Gastrocnemius medialis (tissue), 4 donors: ENCODE measurements around the gene MARCHF2.

Source experiments
- POLR2A ChIP-seq, 2 donors: fragments of 450-650 bp; IDR thresholded peaks; one replicate each; pipeline ENCODE4 v1.6.1; 2017; ENCODE audit warnings: antibody characterized with exemption in 2 of 2, mild to moderate bottlenecking in 2 of 2, moderate library complexity in 2 of 2
- TF ChIP-seq, protein P1 (sequence below), 5 experiments: fragments of 450-650 bp in 3 of 5; fragments of 200-600 bp in 2 of 5; sonication (generic) in 2 of 5; IDR thresholded peaks in 4 of 5; conservative IDR thresholded peaks in 1 of 5; 1 replicate in 4 of 5; 2 replicates in 1 of 5; pipeline ENCODE4 v1.5.1; 2016 to 2019; ENCODE audit warnings: antibody characterized with exemption in 5 of 5, mild to moderate bottlenecking in 3 of 5, moderate library complexity in 3 of 5

DNA sequence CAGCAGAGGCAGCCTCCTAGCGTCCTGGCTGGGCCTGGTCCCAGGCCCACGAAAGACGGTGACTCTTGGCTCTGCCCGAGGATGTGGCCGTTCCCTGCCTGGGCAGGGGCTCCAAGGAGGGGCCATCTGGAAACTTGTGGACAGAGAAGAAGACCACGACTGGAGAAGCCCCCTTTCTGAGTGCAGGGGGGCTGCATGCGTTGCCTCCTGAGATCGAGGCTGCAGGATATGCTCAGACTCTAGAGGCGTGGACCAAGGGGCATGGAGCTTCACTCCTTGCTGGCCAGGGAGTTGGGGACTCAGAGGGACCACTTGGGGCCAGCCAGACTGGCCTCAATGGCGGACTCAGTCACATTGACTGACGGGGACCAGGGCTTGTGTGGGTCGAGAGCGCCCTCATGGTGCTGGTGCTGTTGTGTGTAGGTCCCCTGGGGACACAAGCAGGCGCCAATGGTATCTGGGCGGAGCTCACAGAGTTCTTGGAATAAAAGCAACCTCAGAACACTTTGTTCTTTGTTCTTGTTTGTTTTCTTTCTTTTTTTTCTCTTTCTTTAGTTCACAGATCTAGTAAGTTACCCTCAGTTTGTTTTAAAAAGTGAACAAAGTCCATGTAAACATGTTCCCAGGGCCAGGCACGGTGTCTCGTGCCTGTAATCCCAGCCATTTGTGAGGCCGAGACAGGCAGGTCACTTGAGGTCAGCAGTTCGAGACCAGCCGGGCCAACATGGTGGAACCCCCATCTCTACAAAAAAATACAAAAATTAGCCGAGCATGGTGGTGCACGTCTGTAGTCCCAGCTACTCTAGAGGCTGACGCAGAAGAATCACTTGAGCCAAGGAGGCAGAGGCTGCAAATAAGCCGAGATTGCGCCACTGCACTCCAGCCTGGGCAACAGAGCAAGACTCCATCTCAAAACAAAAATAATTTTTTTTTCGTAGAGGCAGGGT, 39.0 kb upstream of the MARCHF2 start:
- TF ChIP-seq, protein P1, sequence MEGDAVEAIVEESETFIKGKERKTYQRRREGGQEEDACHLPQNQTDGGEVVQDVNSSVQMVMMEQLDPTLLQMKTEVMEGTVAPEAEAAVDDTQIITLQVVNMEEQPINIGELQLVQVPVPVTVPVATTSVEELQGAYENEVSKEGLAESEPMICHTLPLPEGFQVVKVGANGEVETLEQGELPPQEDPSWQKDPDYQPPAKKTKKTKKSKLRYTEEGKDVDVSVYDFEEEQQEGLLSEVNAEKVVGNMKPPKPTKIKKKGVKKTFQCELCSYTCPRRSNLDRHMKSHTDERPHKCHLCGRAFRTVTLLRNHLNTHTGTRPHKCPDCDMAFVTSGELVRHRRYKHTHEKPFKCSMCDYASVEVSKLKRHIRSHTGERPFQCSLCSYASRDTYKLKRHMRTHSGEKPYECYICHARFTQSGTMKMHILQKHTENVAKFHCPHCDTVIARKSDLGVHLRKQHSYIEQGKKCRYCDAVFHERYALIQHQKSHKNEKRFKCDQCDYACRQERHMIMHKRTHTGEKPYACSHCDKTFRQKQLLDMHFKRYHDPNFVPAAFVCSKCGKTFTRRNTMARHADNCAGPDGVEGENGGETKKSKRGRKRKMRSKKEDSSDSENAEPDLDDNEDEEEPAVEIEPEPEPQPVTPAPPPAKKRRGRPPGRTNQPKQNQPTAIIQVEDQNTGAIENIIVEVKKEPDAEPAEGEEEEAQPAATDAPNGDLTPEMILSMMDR (IDR thresholded peaks at IDR 0.05 in 4 of 5, conservative IDR thresholded peaks at IDR 0.05 in 1 of 5) = no peak
- TF ChIP-seq POLR2A (IDR thresholded peaks at IDR 0.05) = no peak
